NB4 (cell line): ENCODE results near the gene SIL1.

Experiments used
- DNase-seq: peaks from one replicate; pipeline ENCODE4 v3.0.0; 2010; ENCODE audit warnings: low read depth
- H3K4me3 ChIP-seq: one replicate; pipeline ENCODE4 v1.5.1; 2011; ENCODE audit warnings: mild to moderate bottlenecking, low read depth, low read length, moderate library complexity
- MYC ChIP-seq: IDR thresholded peaks from 2 replicates; pipeline ENCODE4 v1.6.1; 2011; ENCODE audit warnings: low read depth, low read length
- POLR2A ChIP-seq: IDR thresholded peaks from 2 replicates; pipeline ENCODE4 v1.6.1; 2011; ENCODE audit warnings: mild to moderate bottlenecking; ENCODE audit not compliant: insufficient read length; ENCODE audit errors: extremely low read depth
- TF ChIP-seq, protein P1 (sequence below): IDR thresholded peaks from 2 replicates; pipeline ENCODE4 v1.6.1; 2011; ENCODE audit warnings: low read depth, low read length
- TF ChIP-seq, protein P2 (sequence below): IDR thresholded peaks from one replicate; pipeline ENCODE4 v1.5.1; 2012; ENCODE audit warnings: low read depth, low read length

Gene SIL1

DNA sequence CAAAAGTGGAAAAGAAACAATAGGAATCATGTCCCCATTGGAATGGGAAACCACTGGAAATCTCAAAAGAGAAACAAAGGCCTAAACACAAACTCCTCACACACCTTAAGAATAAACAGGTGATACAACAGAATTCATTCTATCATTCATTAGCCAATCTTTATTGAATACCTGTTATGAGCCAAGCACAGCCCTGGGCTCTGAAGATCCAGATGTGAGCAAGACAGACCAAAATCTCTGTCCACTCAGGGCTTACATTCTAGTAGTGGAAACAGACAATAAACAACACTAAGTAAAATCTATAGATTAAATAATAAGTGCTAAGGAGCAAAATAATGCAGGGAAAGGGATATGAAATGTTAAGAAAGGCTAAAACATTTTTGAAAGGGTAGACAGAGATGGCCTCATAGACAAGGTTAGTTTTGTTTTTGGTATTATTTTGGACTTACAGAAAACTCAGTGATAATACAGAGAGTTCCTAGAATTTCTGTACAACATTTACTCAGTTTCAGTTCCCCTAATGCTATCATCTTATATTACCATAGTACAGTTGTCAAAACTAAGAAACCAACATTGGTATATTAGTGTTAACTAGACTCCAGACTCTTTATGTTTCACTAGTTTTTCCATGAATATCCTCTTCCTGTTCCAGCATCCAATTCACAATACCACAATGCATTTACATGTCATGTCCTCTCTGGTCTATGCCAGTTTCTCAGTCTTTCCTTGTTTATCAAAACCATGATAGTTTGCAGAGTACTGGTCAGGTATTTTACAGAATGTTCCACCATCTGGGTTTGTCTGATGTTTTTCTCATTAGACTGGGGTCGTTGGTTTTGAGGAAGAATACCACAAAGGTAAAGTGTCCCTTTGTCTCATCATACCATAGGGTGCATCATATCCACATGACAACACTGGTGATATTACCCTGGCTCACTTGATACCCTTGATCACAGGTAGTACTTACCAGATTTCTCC lies 103.7 kb downstream of the SIL1 start:
- no peak for DNase-seq
- TF ChIP-seq, protein P1, sequence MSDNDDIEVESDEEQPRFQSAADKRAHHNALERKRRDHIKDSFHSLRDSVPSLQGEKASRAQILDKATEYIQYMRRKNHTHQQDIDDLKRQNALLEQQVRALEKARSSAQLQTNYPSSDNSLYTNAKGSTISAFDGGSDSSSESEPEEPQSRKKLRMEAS = no peak
- TF ChIP-seq POLR2A = no peak
- TF ChIP-seq, protein P2, sequence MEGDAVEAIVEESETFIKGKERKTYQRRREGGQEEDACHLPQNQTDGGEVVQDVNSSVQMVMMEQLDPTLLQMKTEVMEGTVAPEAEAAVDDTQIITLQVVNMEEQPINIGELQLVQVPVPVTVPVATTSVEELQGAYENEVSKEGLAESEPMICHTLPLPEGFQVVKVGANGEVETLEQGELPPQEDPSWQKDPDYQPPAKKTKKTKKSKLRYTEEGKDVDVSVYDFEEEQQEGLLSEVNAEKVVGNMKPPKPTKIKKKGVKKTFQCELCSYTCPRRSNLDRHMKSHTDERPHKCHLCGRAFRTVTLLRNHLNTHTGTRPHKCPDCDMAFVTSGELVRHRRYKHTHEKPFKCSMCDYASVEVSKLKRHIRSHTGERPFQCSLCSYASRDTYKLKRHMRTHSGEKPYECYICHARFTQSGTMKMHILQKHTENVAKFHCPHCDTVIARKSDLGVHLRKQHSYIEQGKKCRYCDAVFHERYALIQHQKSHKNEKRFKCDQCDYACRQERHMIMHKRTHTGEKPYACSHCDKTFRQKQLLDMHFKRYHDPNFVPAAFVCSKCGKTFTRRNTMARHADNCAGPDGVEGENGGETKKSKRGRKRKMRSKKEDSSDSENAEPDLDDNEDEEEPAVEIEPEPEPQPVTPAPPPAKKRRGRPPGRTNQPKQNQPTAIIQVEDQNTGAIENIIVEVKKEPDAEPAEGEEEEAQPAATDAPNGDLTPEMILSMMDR = no peak
- TF ChIP-seq MYC = no peak

DNA sequence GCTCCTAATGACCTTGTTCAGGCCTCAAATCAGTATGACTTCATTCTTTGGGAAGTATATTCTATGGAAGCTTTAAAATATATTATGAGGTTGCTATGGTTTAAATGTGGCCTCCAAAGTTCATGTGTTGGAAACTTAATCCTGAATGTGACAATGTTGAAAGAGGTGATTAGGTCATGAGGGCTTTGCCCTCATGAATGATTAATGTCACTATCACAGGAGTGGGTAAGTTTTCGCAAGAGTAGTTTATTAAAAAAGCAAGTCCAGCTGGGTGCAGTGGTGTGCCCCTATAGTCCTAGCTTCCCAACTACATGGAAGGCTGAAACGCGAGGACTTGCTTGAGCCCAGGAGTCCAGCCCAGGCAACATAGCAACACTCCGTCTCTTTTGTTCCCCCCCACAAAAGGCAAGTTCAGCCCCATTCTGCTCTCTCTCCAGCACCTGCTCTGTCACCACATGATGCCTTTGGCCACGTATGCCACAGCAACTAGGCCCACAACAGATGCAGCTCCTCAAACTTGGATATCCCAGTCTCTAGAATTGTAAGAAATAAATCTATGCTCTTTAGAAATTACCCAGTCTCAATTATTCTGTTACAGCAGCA lies 105.3 kb downstream of the SIL1 start:
- TF ChIP-seq, protein P1 = no peak
- TF ChIP-seq MYC (no peak), POLR2A (no peak)
- TF ChIP-seq, protein P2 = no peak

More for the DNA sequence above, 103.7 kb downstream of the SIL1 start:
- no peak overlapping the region for H3K4me3 ChIP-seq

DNA sequence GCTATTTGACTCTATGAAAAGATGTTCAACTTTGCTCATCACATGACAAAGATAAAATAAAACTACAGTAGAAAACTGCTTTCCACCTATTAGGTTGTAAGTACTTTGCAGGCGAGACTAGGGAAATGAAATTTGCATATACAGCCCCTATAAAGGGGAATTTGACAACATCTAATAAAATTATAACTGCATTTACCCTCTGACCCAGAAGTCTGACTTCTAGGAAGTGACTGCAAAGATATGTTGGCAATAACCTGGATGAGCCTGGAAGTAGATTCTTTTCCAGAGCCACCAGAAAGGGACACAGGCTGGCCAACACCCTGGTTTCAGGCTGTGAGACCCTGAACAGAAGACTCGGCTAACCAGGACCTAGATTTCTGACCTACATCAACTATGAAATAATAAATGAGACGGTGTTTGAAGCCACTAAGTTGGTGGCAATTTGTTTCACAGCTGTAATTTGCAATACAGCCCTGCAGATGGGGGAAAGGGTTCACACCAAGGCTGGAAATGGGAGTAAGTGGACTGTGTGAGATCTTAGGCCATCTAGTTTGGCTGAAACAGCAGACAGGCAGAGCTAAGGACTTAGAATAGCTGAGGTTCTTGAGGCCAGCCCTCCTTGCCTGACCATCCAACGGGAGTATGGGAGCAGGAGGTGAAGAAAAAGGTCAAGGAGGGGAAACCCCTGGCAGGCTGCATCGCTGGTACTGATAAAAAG lies 106.6 kb downstream of the SIL1 start:
- TF ChIP-seq, protein P1 = no peak
- no peak for TF ChIP-seq POLR2A
- TF ChIP-seq MYC = no peak
- TF ChIP-seq, protein P2 = no peak
- no peak overlapping the region for H3K4me3 ChIP-seq
- DNase-seq = peak; percentile 20

More for the DNA sequence above, 105.3 kb downstream of the SIL1 start:
- DNase-seq = no peak
- no peak overlapping the region for H3K4me3 ChIP-seq

DNA sequence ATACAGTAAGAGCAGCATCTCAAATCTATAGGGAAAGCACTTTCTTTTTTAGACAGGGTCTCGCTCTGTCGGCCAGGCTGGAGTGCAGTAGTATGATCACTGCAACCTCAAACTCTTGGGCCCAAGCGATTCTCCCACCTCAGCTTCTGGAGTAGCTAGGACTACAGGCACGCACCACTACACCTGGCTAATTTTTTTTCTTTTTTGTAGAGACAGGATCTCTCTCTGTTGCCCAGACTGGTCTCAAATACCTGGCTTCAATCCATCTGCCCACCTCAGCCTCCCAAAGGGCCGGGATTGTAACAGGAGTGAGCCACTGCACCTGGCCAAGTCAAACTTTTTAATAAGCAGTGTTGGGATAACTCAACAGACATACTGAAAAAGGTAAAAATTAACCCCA lies 107.6 kb downstream of the SIL1 start:
- no peak overlapping the region for H3K4me3 ChIP-seq
- no peak for DNase-seq
- TF ChIP-seq POLR2A (no peak), MYC (no peak)
- TF ChIP-seq, protein P1 = no peak
- TF ChIP-seq, protein P2 = no peak

DNA sequence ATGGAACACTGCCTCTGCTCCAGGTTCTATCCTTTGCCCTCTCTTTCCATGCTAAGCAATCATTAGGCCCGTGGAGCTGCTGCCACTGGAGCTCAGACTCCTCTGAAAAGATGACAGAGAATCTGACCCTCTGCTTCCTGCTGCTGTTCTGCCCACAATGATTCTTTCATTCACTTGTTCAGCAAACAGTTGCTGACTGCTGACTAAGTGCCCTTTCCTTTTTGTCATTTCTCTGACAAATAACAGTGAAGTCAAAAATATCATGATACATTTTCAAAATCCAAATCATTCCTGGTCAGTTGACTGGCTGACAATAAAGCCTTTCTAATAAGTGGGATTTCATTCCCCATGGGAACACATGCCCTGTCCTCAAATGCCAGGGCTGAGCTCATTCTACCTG lies 110.1 kb downstream of the SIL1 start:
- DNase-seq = no peak
- TF ChIP-seq MYC (no peak), POLR2A (no peak)
- TF ChIP-seq, protein P1 = no peak
- TF ChIP-seq, protein P2 = no peak
- H3K4me3 ChIP-seq = no peak overlapping the region
